H1 (cell line): ENCODE data around the gene TAP2. TPM values are rescaled to one million over a fixed set of nuclear protein-coding genes. Genes with fewer than 3 reads are reported as not detected.

Experiments used
- ASH2L ChIP-seq: fragments of 200-600, 300-600 bp; sonication (generic); IDR thresholded peaks from one replicate; pipeline ENCODE4 v1.7.1; 2017; ENCODE audit warnings: low read length
- BACH1 ChIP-seq: IDR thresholded peaks from 2 replicates; pipeline ENCODE4 v1.6.1; 2012; ENCODE audit warnings: low read length, improper control_type of control experiment
- CBX5 ChIP-seq: fragments of 300-800, 300-1000 bp; sonication (generic); IDR thresholded peaks from 2 replicates; pipeline ENCODE4 v1.7.1; 2016; ENCODE audit warnings: antibody characterized with exemption, low read length, low read depth
- CREB1 ChIP-seq: IDR thresholded peaks from 2 replicates; pipeline ENCODE4 v1.6.1; 2012; ENCODE audit warnings: inconsistent platforms
- EGR1 ChIP-seq: IDR thresholded peaks from 2 replicates; pipeline ENCODE4 v1.6.1; 2011; ENCODE audit warnings: low read depth, low read length, borderline replicate concordance
- GABPA ChIP-seq: IDR thresholded peaks from 2 replicates; pipeline ENCODE4 v1.6.1; 2011; ENCODE audit warnings: mild to moderate bottlenecking, low read length, moderate library complexity, borderline replicate concordance; ENCODE audit not compliant: insufficient read depth
- GTF2F1 ChIP-seq: IDR thresholded peaks from 2 replicates; pipeline ENCODE4 v1.6.1; 2012; ENCODE audit warnings: low read depth, low read length, improper control_type of control experiment, borderline replicate concordance
- HDAC2 ChIP-seq, 2 experiments: fragments of 300-600 bp in 1 of 2; sonication (generic) in 1 of 2; IDR thresholded peaks; 2 replicates each; pipeline ENCODE4 v1.6.1; 2011 to 2012; ENCODE audit warnings: low read depth in 2 of 2, low read length in 2 of 2, mild to moderate bottlenecking in 2 of 2, moderate library complexity in 2 of 2, borderline replicate concordance in 1 of 2, inconsistent platforms in 1 of 2
- JUN ChIP-seq: IDR thresholded peaks from 2 replicates; pipeline ENCODE4 v1.6.1; 2011; ENCODE audit warnings: low read depth, mild to moderate bottlenecking, improper control_type of control experiment, low read length
- PHF8 ChIP-seq: fragments of 200-600 bp; sonication (generic); conservative IDR thresholded peaks from 2 replicates; pipeline ENCODE4 v1.7.1; 2012; ENCODE audit warnings: low read depth, mild to moderate bottlenecking, inconsistent platforms, low read length, moderate library complexity
- POLR2AphosphoS5 ChIP-seq: IDR thresholded peaks from 2 replicates; pipeline ENCODE4 v1.6.1; 2011; ENCODE audit warnings: low read depth, low read length
- POU5F1 ChIP-seq: IDR thresholded peaks from 2 replicates; pipeline ENCODE4 v1.6.1; 2011; ENCODE audit warnings: low read depth, mild to moderate bottlenecking, low read length, moderate library complexity
- RNF2 ChIP-seq: fragments of 200-900, 300-1000 bp; sonication (generic); IDR thresholded peaks from 2 replicates; pipeline ENCODE4 v1.7.1; 2016; ENCODE audit warnings: borderline replicate concordance, low read depth, mild to moderate bottlenecking, antibody characterized with exemption, low read length; ENCODE audit not compliant: poor library complexity, severe bottlenecking; ENCODE audit errors: missing control alignments
- SAP30 ChIP-seq: fragments of 300-600 bp; sonication (generic); IDR thresholded peaks from 2 replicates; pipeline ENCODE4 v1.7.1; 2012; ENCODE audit warnings: low read length, moderate library complexity, mild to moderate bottlenecking, inconsistent platforms; ENCODE audit not compliant: insufficient read depth, insufficient replicate concordance
- SIN3A ChIP-seq, 2 experiments: IDR thresholded peaks in 1 of 2; conservative IDR thresholded peaks in 1 of 2; 2 replicates each; pipeline ENCODE4 v1.6.1; 2011 to 2012; ENCODE audit warnings: low read length in 2 of 2, improper control_type of control experiment in 1 of 2, low read depth in 1 of 2, mild to moderate bottlenecking in 1 of 2
- TAF1 ChIP-seq: IDR thresholded peaks from 2 replicates; pipeline ENCODE4 v1.6.1; 2011; ENCODE audit warnings: mild to moderate bottlenecking, low read depth, low read length
- TCF12 ChIP-seq: IDR thresholded peaks from 2 replicates; pipeline ENCODE4 v1.6.1; 2011; ENCODE audit warnings: low read depth, mild to moderate bottlenecking, low read length
- YY1 ChIP-seq: IDR thresholded peaks from 2 replicates; pipeline ENCODE4 v1.6.1; 2011; ENCODE audit warnings: low read depth, mild to moderate bottlenecking, low read length
- polyA plus RNA-seq, 7 experiments: library from polyadenylated mRNA; depleted of rRNA in 3 of 7; stranded (reverse) in 5 of 7; unstranded in 2 of 7; fragments of >200 nt in 5 of 7; fragments of 200-250 nt in 2 of 7; gene quantifications; 1 replicate in 5 of 7; 2 replicates in 1 of 7; 4 replicates in 1 of 7; pipeline versions ENCODE4 v1.2.1 to v1.2.3, GENCODE V29; 2011 to 2013; ENCODE audit warnings: missing spikeins in 2 of 7, mixed read lengths in 2 of 7
- total RNA-seq: library from RNA; stranded (reverse); fragmentation: NEBNext Ultra II Directional; extraction: Animal tissue kit (Norgen Biotek cat#: 25700); gene quantifications from 2 replicates; pipeline ENCODE4 v1.2.1, GENCODE V29; 2021
- TF ChIP-seq, protein P1 (sequence below): IDR thresholded peaks from 2 replicates; pipeline ENCODE4 v1.6.1; 2012; ENCODE audit warnings: inconsistent platforms
- TF ChIP-seq, protein P2 (sequence below): IDR thresholded peaks from 2 replicates; pipeline ENCODE4 v1.6.1; 2011; ENCODE audit warnings: low read depth, mild to moderate bottlenecking, low read length; ENCODE audit not compliant: insufficient read depth

The TAP2 gene
- total and polyA plus RNA-seq, 2 of the 8 experiments (the other 6 are each of a cell fraction or from before 2014, with no cell fraction given): 11.3 to 27.2 TPM

DNA sequence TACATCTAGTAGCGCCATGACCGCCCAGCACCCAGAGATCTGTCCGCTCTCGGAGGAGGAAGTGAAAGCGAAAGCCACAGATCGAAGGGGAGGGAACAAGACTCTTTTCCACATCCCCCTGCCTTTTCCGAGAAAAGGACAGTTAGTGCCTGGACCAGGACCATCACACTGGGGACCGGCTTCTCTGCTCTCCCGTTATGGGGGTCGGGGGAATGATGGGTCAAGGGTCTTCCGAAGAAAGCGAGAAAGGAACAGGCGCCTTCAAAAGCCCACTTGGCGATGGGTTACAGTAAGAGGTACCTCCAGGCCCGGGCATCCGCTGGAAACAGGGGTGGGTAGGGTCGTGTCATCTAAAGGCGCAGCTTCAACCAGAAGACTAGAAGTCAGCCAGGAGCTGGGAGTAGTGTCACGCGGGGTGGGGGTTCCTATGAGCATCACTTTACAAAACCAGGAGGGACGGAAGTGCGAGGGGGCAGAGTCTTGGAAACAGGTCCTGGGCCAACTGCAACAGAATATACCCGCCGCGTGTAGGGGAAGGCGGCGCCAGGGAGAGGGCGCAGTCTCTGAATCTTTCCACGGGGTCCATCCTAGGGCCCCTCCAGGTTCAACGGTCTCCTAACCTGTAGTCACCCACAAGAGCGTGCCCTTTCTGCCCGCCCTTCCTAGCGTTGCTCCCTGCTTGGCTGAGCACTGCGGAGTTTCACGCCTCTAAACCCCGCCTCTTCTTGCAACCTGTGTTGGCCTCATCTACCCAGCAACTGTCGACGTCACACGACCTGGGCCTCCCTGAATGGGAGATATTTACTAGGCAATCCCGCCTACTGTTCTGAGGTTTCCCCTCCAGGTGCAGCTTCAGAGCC, 5.7 kb upstream of the TAP2 start, which contains the start of gene PSMB8 (continued):
- TF ChIP-seq SAP30 (no peak), POLR2AphosphoS5 (peak; percentile 73), YY1 (no peak), SIN3A (conservative IDR thresholded peaks at IDR 0.05 in 1 of 2, IDR thresholded peaks at IDR 0.05 in 1 of 2; ENCODE audit: low read depth in 1 of 2, low read length in 2 of 2) (peak in 1 of 2 experiments; percentile 70; a peak in 2 of 4 replicates), GABPA (no peak), TAF1 (peak; percentile 31), GTF2F1 (no peak), RNF2 (no peak), HDAC2 (IDR thresholded peaks at IDR 0.05; ENCODE audit: borderline replicate concordance in 1 of 2, low read depth in 2 of 2, low read length in 2 of 2) (0 out of 4 replicates have a peak, but pooled peaks of 1 of the 2 experiments have one; percentile 54), CREB1 (peak; percentile 97), CBX5 (no peak), POU5F1 (no peak), TCF12 (no peak), JUN (no peak), ASH2L (peak; percentile 57), BACH1 (no peak), PHF8 (0 out of 2 replicates have a peak, but pooled peaks have one; percentile 34), EGR1 (no peak)
- TF ChIP-seq, protein P1, sequence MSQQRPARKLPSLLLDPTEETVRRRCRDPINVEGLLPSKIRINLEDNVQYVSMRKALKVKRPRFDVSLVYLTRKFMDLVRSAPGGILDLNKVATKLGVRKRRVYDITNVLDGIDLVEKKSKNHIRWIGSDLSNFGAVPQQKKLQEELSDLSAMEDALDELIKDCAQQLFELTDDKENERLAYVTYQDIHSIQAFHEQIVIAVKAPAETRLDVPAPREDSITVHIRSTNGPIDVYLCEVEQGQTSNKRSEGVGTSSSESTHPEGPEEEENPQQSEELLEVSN: peak; percentile 66; the same call in 1 of the 2 replicates
- TF ChIP-seq, protein P2, sequence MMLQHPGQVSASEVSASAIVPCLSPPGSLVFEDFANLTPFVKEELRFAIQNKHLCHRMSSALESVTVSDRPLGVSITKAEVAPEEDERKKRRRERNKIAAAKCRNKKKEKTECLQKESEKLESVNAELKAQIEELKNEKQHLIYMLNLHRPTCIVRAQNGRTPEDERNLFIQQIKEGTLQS: no peak
